Mammary epithelial cell (primary cell): ENCODE results near the gene S100A10.

Experiments used
- CTCF ChIP-seq, 2 donors: IDR thresholded peaks in 1 of 2; conservative IDR thresholded peaks in 1 of 2; 2 replicates each; pipeline ENCODE4 v1.5.1; 2011 to 2012; ENCODE audit warnings: inconsistent platforms in 2 of 2, low read length in 2 of 2, mild to moderate bottlenecking in 2 of 2, control low read depth in 1 of 2, low read depth in 1 of 2; ENCODE audit not compliant: insufficient read depth in 1 of 2; ENCODE audit errors: extremely low read depth in 1 of 2
- EZH2 ChIP-seq: IDR thresholded peaks from 2 replicates; pipeline ENCODE4 v1.6.1; 2012; ENCODE audit warnings: low read length, inconsistent platforms, borderline replicate concordance

DNA sequence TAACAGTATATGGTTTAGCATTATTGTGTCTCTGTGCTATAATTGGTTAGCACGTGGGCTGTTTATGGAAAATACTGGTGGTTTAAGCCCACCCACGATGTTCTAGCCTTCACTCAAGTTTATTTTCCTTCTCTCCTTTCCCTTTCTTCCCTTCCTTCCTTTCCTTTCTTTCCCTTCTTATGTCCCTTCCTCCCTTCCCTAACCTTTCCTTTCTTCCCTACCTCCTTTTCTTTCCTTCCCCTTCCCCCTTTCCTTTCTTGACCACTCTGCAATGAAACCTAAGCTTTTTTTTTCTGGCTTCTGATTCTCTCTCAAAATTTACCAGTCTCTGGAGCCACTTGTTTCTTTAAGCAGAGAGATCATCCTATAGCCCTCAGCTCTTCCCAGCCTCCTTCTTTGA is 13.4 kb upstream of the S100A10 start:
- TF ChIP-seq CTCF (conservative IDR thresholded peaks at IDR 0.05 in 1 of 2, IDR thresholded peaks at IDR 0.05 in 1 of 2; ENCODE audit: extremely low read depth in 1 of 2, insufficient read depth in 1 of 2, low read depth in 1 of 2, low read length in 2 of 2) (no peak), EZH2 (no peak)
